Measurements from ENCODE around the gene U2AF1L4.
"Not testable (repeated sequence)": the region's sequence is repeated elsewhere in the genome, so short reads cannot be mapped to it uniquely, and the experiment has no call there.

U2AF1L4 gene

GRCh38 chr19:35780717-35781116 is 35.5 kb upstream of the U2AF1L4 start:
- DNase-seq: no peak

DNA sequence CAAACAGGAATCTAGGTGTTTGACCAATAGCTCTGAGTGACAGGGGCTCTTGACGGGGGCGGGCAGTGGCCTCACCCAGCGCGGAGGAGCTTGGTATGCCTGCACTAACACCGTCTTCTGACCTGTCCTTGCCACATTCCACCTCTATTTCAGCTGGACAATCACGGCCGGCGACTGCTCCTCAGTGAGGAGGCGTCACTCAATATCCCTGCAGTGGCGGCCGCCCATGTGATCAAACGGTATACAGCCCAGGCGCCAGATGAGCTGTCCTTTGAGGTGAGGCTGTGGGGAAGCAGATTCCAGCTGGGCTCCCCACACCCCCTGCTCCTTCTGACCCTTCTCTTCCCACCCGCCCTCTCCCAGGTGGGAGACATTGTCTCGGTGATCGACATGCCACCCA is 34.8 kb upstream of the U2AF1L4 start:
- DNase-seq: no peak

GRCh38 chr19:35779033-35779432 is 33.8 kb upstream of the U2AF1L4 start:
- DNase-seq: no peak

DNA sequence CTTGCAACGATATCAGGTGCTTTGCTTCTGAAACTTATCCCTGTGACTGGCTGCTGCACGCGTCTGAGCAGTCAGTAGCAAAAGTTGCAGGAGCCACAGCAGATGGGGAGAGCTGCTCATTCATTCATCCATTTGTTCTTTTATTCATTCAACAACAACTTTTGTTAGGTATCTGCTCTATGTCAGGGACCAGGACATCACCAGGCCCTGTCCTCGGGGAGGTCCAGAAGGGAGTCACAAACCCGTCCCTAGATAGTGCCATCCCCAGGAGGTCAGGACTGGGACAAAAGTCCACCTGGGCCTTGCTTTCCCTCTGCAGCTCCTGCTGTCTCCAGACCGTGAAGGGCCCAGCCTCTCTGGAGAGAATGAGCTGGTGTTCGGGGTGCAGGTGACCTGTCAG is 32.7 kb upstream of the U2AF1L4 start:
- DNase-seq: no peak

- DNase-seq: no peak
These were observed 32.0 kb upstream of the U2AF1L4 start for GRCh38 chr19:35777086-35777841.

DNA sequence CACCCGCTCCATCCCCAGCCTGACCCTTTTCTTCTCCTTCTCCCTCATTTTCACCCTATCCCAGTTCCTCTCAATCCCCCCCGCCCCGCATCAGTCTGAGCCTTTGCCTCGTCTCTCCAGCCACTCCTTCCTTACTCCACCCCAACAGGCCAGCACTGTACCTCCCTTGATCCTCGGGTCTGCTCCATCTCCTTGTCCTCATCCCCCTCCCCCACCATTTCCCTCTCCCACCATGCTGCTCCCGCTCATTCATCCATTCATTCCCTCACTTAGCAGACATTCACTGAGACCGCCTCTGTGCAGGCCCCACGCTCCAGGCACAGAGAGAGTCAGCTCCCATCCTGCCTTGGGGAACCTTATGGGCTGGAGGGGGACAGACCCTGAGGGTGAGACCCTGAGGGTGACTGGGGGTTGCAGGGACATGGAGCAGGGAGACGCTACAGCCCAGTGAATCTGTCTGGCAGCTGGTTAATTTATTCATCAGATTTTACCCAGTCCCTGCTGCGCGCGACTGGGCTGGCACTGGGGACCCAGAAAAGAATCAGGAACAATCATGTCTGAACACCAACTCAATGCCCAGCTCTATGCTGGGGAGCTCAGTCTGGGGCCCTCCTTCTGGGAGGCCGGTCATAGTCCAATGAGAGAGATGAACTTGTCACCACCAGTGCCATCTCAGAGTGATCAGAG is 31.0 kb upstream of the U2AF1L4 start:
- DNase-seq: no peak

DNA sequence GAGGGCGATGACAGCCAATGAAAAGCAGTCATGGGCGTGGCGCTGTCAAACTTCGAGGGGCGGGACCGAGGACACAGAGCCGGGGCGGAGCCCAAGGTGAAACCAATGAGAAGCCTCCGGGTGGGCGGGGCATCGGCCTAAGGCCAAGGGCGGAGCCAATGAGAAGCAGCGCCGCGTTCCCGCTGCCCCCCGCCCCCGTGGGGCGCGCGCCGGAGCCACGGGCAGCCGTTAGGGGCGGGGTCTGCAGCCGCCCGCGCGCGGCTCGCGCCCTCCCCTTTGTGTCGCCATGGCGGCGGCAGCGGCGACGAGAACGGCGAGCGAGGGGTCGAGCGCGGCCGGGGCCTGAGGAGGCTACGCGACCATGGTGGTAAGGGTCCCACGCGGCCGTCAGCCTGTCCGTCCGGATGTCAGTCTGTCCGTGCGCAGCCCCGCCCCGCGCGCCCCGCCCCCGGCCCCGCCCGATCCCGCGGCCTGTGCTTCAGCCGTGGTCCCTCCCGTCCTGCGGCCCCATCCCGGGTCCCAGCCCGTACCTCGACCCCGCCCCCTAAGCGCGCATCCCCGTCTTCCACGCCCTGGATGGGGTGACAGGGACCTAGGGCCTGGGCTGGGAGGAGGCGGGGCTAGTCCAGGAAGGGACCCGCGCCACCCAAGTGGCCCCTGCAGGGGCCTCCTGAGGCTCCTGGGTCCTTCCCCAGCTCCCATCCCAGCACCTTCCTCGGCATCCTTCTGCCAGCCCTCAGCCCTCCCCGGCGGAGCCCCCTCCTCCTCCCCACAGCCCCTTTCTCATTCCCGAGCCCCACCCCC is 30.3 kb upstream of the U2AF1L4 start, which contains the start of gene ARHGAP33:
TSS of gene ARHGAP33 (plus strand) at position 267 of the 804 bp plus-strand sequence. CDS start at position 362, 95 bp downstream.
- DNase-seq: peak; percentile 99

DNA sequence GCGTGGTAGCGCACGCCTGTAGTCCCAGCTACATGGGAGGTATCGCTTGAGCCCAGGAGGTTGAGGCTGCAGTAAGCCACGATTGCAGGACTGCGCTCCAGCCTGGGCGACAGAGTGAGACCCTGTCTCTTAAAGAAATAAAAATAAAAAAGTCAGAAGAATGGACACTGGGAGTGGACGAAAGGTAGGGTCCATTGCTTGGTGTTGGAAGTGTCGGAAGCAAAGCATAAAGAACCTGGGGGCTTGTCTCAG is 29.8 kb upstream of the U2AF1L4 start:
- no peak for DNase-seq

DNA sequence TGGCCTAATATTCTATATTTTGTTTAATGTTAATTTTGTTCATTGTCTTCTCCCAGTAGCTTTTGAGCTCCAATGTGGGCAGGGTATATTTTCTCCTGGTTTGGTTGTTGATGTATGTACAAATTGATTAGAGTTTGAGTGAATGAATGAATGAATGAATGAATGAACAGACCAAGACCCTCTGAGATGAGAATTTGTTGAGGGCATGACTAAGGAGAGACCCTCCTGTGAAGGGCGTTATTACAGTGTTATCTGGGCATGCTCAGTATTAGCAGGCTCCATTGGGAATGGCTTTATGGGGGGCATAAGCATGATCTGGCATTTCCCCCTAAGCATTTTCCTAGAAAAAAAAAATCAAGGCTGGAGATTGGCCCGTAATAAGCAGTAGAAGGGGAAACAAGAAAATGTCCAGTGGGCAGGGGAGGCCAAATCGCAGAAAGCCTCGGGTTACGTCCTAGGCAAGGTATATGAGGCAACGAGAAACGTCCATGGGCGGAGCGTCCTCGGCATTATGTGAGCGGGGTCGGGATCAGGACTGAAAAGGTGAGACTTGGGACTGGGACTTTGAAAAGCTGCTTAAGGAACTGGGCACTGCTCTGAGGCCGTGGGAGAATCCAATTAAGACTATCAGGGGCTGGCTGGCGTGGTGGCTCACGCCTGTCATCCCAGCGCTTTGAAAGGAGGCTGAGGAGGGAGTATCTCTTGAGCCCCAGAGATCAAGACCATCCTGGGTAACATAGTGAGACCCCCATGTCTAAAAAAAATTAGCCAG is 29.2 kb upstream of the U2AF1L4 start:
- no peak for DNase-seq

GRCh38 chr19:35773020-35773806 is 28.0 kb upstream of the U2AF1L4 start:
- DNase-seq: peak in 1 of 2 donors; percentile 12

- DNase-seq: not testable (repeated sequence)
These were observed 27.1 kb upstream of the U2AF1L4 start for GRCh38 chr19:35772362-35772761.

DNA sequence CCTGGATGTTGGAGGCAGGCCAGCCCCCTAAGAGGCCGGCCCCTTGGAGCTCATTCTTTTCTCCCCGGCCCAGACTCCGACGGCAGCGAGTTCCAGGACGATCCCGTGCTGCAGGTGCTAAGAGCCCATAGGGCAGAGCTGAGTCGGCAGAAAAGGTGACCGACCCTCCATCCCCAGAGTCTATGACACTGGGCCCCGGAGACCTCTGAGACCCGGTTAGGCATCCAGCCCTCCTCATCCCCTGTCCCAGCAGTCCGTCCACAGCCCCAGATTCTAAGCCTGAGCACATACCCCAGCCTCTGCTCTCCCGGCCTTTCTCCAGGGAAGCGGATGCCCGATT is 22.8 kb upstream of the U2AF1L4 start:
- DNase-seq: no peak

DNA sequence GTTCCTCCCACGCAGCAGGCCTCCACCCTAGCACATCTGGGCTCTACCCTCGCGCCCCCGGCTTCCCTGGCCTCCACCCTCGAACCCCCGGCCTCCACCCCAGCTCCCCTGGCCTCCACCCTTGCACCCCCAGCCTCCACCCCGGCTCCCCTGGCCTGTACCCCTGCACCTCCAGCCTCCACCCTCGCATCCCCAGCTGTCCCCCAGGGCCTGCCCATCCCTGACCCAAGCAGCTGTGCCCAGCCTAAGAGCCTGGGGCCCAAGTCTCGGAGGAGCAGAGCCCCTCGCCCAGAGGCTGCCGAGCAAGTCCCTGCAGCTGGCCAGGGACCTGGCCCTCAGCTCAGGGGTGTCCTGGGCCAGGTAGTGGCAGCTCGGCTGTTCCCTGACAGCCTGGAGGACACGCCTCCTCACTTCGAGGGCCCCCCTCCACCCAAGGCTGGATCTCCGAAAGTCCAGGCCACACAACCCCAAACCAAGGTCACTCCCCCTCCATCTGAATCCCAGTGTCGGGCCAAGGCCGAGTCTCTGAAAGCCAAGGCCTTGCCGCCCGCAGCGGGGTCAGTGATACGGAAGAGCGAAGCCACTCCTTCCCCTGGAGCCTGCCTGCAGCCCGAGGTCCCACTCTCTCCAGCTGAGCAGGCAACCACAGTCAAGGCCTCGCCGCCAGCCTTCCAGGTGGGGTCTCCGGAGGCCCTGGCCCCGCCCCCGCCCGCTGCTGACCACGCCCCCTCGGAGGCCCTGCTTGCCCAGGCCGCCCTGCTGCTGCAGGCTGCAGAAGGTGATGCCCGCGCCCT is 22.3 kb upstream of the U2AF1L4 start:
- DNase-seq: no peak

GRCh38 chr19:35766571-35767104 is 21.4 kb upstream of the U2AF1L4 start:
- DNase-seq: no peak

DNA sequence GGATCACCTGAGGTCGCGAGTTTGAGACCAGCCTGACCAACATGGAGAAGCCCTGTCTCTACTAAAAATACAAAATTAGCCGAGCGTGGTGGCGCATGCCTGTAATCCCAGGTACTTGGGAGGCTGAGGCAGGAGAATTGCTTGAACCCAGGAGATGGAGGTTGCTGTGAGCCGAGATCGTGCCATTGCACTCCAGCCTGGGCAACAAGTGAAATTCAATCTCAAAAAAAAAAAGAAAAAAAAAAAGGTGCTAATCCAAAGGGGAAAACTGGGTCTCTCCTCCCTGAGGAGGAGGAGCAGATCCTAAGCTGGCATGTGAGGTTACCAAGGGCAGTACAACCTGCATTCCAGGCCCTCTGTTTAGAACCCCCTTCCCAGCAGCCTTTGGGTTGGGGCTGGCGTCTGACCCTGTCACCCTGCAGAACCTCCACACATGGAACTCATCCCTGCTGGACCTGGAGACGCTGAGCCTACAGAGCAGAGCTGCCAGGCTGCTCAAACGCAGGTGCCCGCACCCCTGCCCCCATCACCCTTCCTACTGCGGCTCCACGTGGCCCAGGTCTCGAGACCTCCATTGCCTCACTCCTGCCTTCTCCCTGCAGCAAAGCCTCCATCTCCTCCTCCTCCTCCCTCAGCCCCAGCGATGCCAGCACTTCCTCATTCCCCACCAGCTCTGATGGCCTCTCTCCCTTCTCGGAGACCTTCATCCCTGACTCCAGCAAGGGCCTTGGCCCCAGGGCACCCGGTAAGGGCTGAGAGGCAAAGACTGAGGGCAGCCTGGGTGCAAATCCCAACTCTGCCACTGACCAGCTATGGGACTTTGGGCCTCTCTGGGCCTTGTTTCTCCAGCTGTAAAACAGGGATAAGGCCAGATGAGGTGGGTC is 19.5 kb upstream of the U2AF1L4 start:
- DNase-seq: no peak

GRCh38 chr19:35760711-35761349 is 15.6 kb upstream of the U2AF1L4 start:
- no peak for DNase-seq

- DNase-seq: no peak
These were observed 14.5 kb upstream of the U2AF1L4 start for GRCh38 chr19:35759697-35760096.

GRCh38 chr19:35757749-35758608 is 12.8 kb upstream of the U2AF1L4 start, which contains the start of gene PROSER3:
Gene PROSER3, plus strand, starts transcription at chr19:35758176. Its CDS starts 40 bp downstream, at chr19:35758216.
- peak; percentile 99 to 100 for DNase-seq
